CD4-positive, alpha-beta T cell treated with Interleukin-17A for 1 hour (primary cell): ENCODE results near the gene FREM1.

ENCODE experiments used
- DNase-seq: peaks from one replicate; pipeline ENCODE4 v3.0.0-alpha.2; 2020

The FREM1 gene

DNA sequence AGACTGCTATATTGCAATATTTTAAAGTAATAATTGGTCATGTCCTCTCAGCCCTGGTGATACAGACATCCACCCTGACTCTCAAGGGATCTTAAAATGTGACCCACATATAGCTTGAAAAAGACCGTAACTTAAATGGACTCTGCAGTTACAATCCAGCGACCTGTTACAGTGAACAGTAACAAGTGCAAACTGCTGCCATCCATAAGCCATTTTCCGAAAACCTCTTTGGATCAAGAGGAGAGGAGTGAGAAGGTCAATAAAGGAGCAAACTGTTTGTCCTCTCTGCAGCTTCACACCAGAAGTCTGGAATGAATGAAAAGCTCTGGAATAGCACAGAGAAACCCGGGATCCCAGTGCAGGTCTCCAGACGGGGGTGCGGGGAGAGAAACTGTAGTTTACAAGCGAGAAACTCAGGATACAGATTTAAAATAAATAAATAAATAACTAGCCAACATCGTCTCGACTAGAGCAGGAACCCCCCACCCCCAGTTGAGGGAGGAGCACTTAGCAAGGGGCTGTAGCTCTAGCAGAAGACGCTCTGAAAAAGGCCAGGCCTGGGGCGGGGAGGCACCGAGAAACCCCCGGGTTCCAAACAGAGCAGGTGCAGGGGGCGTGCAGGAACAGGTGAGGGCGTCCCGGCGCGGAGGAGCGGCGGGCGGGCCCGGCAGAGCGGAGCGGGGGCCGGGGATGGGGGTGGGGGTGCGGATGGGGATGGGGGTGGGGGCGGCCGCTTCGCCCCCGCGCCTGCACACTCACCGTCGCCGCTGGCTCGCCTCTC lies 217.6 kb downstream of the FREM1 start:
- peak; percentile 25 for DNase-seq

DNA sequence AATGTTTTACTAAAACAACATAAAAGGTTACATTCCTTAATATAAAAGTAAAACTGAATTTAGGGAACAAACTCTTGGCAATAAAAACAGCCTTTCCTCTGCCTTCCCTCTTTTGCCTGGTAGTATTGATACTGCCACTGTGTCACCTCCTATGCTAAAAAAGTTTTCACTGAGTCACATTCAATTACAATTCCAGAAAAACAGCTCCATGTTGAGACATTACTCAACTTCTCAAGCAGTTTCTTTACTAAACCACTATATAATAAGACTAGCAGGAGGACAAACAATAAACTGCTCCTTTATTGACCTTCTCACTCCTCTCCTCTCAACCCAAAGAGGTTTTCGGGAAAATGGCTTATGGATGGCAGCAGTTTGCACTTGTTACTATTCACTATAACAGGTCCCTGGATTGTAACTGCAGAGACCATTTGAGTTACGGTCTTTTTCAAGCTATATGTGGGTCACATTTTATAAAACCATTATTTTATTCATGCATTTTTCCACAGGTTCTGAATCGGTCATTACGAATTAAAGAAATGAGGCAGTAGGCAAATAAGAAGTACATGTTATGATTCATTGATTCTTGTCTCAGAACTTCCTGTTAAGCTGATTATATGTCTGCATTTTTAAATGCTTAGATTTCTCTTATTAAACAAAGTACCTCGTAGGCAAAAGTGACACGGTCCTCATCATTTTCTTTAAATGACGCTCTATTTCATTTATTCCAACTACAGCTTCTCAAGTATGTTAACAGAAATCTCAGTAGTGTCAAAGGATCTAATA lies 219.1 kb downstream of the FREM1 start:
- DNase-seq: no peak

GRCh38 chr9:14687042-14687719 lies 223.0 kb downstream of the FREM1 start:
- no peak for DNase-seq

DNA sequence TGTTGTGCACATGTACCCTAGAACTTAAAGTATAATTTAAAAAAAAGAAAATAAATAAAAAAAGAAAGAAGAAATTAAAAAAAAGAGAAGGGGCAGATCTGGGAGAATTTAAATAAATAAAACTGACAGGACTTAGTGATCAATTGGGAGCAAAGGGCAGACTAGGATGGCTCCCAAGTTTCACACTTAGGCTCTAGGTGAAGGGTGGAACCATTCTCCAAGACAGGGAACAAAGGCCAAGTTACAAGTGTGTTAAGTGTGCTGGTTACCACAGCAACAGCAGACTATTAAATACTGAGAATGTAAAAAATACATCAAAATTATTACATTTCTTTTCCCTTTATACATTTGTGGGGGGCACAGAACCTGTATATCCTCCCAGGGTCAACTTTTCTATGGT lies 224.1 kb downstream of the FREM1 start:
- no peak for DNase-seq
